Activated CD4-positive, alpha-beta T cell treated with anti-CD3 and anti-CD28 coated beads, Interleukin-2, amount 50 U/mL, for 24 hours (primary cell): ENCODE data around the gene ASIC3.
A peak's percentile ranks its signal among the peaks of the same experiment; 100 is the strongest.

Experiments
- DNase-seq, 2 donors: peaks; one replicate each; pipeline ENCODE4 v3.0.0-alpha.2; 2020; ENCODE audit warnings: low read depth in 1 of 2, low spot score in 1 of 2

ASIC3 gene

DNA sequence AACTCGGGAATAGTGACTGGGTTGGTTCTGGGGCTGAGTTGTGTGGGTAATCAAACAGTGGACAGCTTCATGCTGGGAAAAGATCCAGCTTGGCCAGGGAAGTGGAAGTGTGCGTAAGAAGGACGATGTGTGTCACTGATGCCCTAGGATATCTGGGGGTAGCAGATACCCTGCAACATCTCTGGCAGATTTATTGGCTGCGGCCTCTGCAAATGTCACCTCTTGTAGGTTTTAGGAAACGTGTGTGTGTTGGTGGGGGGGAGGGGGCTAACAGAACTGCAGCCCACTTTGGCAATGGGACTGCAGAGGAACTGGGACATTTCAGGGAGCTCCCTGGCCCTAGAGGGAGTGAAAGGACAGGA, 37.0 kb downstream of the ASIC3 start:
- no peak for DNase-seq

- peak in 1 of 2 donors; percentile 28 for DNase-seq
Observed at GRCh38 chr7:151085691-151086620, 37.6 kb downstream of the ASIC3 start, which contains the start of gene AGAP3. Gene AGAP3, plus strand, starts transcription at chr7:151086475. Its CDS starts 267 bp downstream, at chr7:151086742.

- DNase-seq = no peak
Observed at GRCh38 chr7:151086802-151087244, 38.5 kb downstream of the ASIC3 start.

- DNase-seq = no peak
Observed at GRCh38 chr7:151087245-151088018, 39.1 kb downstream of the ASIC3 start.

GRCh38 chr7:151088019-151088855, 39.9 kb downstream of the ASIC3 start:
- no peak for DNase-seq

- no peak for DNase-seq
Observed at GRCh38 chr7:151088856-151089699, 40.7 kb downstream of the ASIC3 start.

DNA sequence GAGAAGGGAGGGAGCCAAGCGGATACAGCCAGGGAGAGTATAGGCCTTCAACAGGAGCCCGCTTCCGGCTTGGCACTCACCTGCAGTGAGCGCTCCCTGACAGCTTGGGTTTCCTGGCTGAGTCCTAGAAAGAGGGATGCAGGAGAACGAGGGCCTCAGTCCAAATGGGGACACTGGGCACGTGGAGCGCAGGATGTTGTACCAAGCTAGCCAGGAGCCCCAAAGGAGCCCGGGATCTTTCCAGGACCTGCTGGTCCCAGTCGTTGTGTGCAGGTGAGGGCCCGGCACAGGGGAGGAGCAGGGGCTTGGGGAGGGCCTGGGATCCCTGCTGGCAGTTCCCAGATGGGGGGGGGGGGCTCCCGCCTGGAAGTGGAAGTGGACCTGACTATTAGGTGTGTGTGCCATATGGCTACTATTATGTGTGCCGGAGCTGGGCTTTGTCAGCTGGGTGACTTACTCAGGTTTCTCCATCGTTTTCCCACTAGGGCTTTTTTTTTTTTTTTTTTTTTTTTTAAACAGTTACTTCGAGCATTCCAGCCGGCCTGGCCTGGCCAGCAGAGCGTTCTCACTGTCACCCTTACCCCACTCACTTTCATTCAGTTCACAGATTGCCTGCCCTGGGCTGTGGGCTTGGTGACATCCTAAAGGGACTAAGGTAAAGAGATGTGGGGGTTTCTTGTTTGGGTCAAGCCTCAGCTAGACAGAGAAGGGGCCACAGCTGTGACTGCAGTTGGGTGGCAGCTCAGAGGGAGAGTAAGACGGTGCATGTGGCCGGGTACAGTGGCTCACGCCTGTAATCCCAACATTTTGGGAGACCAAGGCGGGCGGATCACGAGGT, 41.8 kb downstream of the ASIC3 start:
- DNase-seq = no peak

- no peak for DNase-seq
Observed at GRCh38 chr7:151091003-151091402, 42.7 kb downstream of the ASIC3 start.

GRCh38 chr7:151091431-151091830, 43.1 kb downstream of the ASIC3 start:
- no peak for DNase-seq

- no peak for DNase-seq
Observed at GRCh38 chr7:151091988-151092387, 43.7 kb downstream of the ASIC3 start.

DNA sequence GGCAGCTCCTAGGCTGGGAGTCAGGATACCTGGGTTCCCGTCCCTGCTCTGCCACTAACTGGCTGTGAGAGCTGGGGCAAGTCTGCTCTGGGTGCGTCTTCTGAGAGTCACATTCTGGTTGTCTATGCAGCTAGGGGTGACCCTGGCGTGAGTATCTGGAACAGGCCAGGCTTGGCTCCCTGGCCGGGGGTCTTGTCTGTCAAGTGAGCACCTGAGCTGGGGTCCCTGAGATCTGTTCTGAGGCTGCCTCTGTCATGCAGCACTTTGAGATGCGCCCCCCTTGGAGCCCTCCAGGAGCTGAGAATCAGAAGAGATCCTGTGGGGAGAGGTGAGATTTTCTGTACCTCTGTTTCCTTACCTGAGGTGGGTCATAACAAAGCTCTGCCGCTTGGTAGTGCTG, 45.4 kb downstream of the ASIC3 start:
- DNase-seq = no peak

DNA sequence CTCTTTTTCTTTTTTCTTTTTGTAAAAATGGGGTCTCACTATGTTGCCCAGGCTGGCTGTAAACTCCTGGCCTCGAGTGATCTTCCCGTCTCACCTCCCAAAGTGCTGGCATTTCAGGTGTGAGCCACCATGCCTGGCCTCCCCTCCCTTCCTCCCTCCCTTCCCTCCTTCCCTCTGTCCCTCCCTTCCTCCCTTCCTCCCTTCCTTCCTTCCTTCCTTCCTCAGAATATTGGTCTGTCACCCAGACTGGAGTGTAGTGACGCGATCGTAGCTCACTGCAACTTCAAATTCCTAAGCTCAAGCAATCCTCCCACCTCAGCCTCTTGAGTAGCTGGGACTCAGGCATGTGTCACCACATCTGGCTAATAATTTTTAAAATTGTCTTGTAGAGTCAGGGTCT, 46.3 kb downstream of the ASIC3 start:
- no peak for DNase-seq

DNA sequence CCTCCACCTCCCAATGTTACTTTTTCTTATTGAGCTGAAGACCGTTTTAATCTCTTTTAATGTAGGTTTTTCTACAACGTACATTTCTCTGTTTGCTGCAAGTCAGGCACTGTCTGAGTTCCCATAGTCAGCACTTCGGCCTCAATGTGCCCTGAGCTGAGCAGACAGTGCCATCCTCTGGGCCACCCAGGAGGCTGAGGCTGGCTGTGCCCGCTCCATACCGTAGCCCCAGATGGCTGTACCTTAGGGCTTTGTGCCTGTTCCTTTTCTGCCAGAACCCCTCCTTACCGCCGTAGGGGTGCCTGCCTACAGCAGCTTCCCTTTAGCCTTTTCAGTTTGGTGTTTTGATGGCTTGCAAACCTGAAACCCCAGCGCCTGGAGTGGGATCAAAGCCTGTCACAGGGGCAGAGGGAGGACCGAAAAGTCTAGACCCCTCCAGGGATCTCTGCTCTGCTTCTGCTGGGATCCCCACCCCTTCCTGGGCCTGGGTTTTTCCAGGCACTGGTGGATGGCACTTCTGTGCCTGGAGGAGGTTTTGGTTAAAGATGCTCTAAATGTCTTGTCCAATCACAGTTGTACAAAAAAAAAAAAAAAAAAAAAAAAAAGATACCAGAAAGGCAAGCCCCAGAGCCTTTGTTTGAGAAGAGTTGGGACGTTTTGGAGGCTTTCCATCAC, 46.9 kb downstream of the ASIC3 start:
- no peak for DNase-seq

- DNase-seq = no peak
Observed at GRCh38 chr7:151095828-151096475, 47.6 kb downstream of the ASIC3 start.

DNA sequence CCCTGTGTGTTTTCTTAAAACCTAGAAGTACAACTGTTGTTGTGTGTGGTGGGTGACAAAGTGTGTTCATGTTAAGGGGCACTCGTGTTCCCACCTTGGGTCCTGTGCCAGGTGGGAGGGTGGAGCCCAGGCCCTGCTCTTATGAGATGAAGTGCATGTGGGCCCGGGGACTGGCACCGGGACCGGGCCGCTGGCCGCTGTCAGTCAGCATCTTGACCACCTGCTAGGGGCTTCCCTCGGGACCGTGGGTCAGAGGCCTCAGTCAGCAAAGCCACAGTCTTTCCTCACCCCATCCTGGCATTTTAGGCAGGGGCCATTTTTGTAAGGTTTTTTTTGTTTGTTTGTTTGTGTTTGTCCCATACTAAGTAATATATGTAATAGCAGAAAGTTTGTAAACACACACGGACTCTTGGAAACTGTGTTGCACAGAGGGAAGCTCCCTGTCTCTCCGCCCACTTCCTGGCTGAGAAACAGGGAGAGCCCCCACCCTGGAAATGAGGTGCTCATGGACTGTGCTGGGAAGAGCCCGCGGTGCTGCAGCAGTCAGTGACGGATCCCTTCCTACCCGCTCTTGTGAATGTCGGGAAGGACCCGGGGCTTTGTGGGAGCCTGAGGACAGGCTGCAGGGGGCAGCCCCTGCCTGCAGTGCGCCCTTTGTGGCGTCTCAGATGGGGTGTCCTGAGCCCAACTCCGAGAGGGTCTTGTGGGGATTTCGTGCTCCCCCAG, 51.3 kb downstream of the ASIC3 start:
- DNase-seq = no peak

GRCh38 chr7:151100921-151101320, 52.6 kb downstream of the ASIC3 start:
- no peak for DNase-seq

- DNase-seq = no peak
Observed at GRCh38 chr7:151101621-151102396, 53.5 kb downstream of the ASIC3 start.
